MM.1S (cell line): ENCODE data around the gene TMEM167B.

Experiments
- DNase-seq: peaks from one replicate; pipeline ENCODE4 v3.0.0-alpha.2; 2015
- H2AFZ ChIP-seq: fragments of 300-600 bp; sonication (generic); 2 replicates; pipeline ENCODE4 v1.6.0; 2016; ENCODE audit warnings: antibody characterized with exemption, low read length
- H3F3A ChIP-seq: fragments of 300-600 bp; sonication (generic); 2 replicates; pipeline ENCODE4 v1.6.1; 2016; ENCODE audit warnings: mild to moderate bottlenecking, antibody characterized with exemption, low read length, moderate library complexity, mixed read lengths; ENCODE audit not compliant: insufficient read depth
- H3K27ac ChIP-seq: fragments of 300-600 bp; sonication (generic); 2 replicates; pipeline ENCODE4 v1.5.1; 2016; ENCODE audit warnings: mild to moderate bottlenecking, low read length
- H3K27me3 ChIP-seq: fragments of 300-600 bp; sonication (generic); replicated peaks from 2 replicates; pipeline ENCODE4 v1.6.0; 2016; ENCODE audit warnings: low read length; ENCODE audit not compliant: insufficient read depth
- H3K36me3 ChIP-seq: fragments of 300-600 bp; sonication (generic); replicated peaks from 2 replicates; pipeline ENCODE4 v1.6.1; 2016; ENCODE audit warnings: mild to moderate bottlenecking, low read length, mixed read lengths; ENCODE audit not compliant: insufficient read depth
- H3K4me1 ChIP-seq: fragments of 300-600 bp; sonication (generic); 2 replicates; pipeline ENCODE4 v1.6.1; 2016; ENCODE audit warnings: low read length, mixed read lengths
- H3K4me2 ChIP-seq: fragments of 300-600 bp; sonication (generic); 2 replicates; pipeline ENCODE4 v1.6.0; 2016; ENCODE audit warnings: low read depth, low read length
- H3K4me3 ChIP-seq: fragments of 300-600 bp; sonication (generic); 2 replicates; pipeline ENCODE4 v1.5.1; 2016; ENCODE audit warnings: low read length, mixed read lengths
- H3K79me2 ChIP-seq: fragments of 300-600 bp; sonication (generic); 2 replicates; pipeline ENCODE4 v1.6.1; 2016; ENCODE audit warnings: mixed run types, low read length, mixed read lengths
- H3K9ac ChIP-seq: fragments of 300-600 bp; sonication (generic); 2 replicates; pipeline ENCODE4 v1.6.1; 2016; ENCODE audit warnings: low read length, mixed read lengths
- H3K9me2 ChIP-seq: fragments of 300-600 bp; sonication (generic); replicated peaks from 2 replicates; pipeline ENCODE4 v1.6.1; 2016; ENCODE audit warnings: mild to moderate bottlenecking, low read length, mixed read lengths; ENCODE audit not compliant: insufficient read depth
- H3K9me3 ChIP-seq: fragments of 300-600 bp; sonication (generic); replicated peaks from 2 replicates; pipeline ENCODE4 v1.6.1; 2016; ENCODE audit warnings: mild to moderate bottlenecking, low read length, mixed read lengths; ENCODE audit not compliant: insufficient read depth
- H4K20me1 ChIP-seq: fragments of 300-600 bp; sonication (generic); 2 replicates; pipeline ENCODE4 v1.6.1; 2016; ENCODE audit warnings: mild to moderate bottlenecking, low read length, moderate library complexity, mixed read lengths; ENCODE audit not compliant: insufficient read depth
- CTCF ChIP-seq: fragments of 300-600 bp; sonication (generic); IDR thresholded peaks from 2 replicates; pipeline ENCODE4 v1.5.1; 2016; ENCODE audit warnings: antibody characterized with exemption, low read length, mixed read lengths
- EZH2 ChIP-seq: fragments of 300-600 bp; sonication (generic); optimal IDR thresholded peaks from 2 replicates; pipeline ENCODE3; 2017; ENCODE audit warnings: low read depth, mild to moderate bottlenecking, antibody characterized with exemption, low read length, mixed read lengths
- EZH2phosphoT487 ChIP-seq: fragments of 300-600 bp; sonication (generic); IDR thresholded peaks from 2 replicates; pipeline ENCODE4 v1.6.1; 2018; ENCODE audit warnings: antibody characterized with exemption, low read length

TMEM167B gene

GRCh38 chr1:109112056-109112651 lies 21.6 kb downstream of the TMEM167B start:
- no peaks in the 10 kb centered on the region for H3F3A ChIP-seq
- H3K9ac ChIP-seq = peak overlapping the region; percentile 8; the same call in 1 of the 2 replicates
- H3K79me2 ChIP-seq = no peaks in the 10 kb centered on the region
- H3K27me3 ChIP-seq = no peaks in the 10 kb centered on the region; the same call in 1 of the 2 replicates
- TF ChIP-seq EZH2phosphoT487 = no peak
- peak; percentile 34 for TF ChIP-seq CTCF
- TF ChIP-seq EZH2 = no peak
- no peaks in the 10 kb centered on the region for H3K9me3 ChIP-seq
- H3K4me1 ChIP-seq = no peaks in the 10 kb centered on the region
- H3K36me3 ChIP-seq = no peaks in the 10 kb centered on the region
- peak overlapping the region; percentile 84 for H3K4me2 ChIP-seq
- H3K4me3 ChIP-seq = peak overlapping the region; percentile 33; the same call in 1 of the 2 replicates
- H3K27ac ChIP-seq = no peak overlapping the region
- no peaks in the 10 kb centered on the region for H3K9me2 ChIP-seq
- H2AFZ ChIP-seq = peak overlapping the region; percentile 58; the same call in 1 of the 2 replicates
- no peaks in the 10 kb centered on the region for H4K20me1 ChIP-seq
- peak; percentile 17 for DNase-seq

- no peaks in the 10 kb centered on the region for H3F3A ChIP-seq
- no peak overlapping the region for H3K27ac ChIP-seq
- H3K4me1 ChIP-seq = no peaks in the 10 kb centered on the region
- no peaks in the 10 kb centered on the region for H3K79me2 ChIP-seq
- H3K9ac ChIP-seq = peak overlapping the region; percentile 8; the same call in 1 of the 2 replicates
- no peaks in the 10 kb centered on the region for H3K9me2 ChIP-seq
- peak overlapping the region; percentile 84 for H3K4me2 ChIP-seq
- TF ChIP-seq CTCF (peak; percentile 77), EZH2 (no peak), EZH2phosphoT487 (no peak)
- H4K20me1 ChIP-seq = no peaks in the 10 kb centered on the region
- no peaks in the 10 kb centered on the region; the same call in 1 of the 2 replicates for H3K27me3 ChIP-seq
- H3K9me3 ChIP-seq = no peaks in the 10 kb centered on the region
- peak; percentile 61 for DNase-seq
- peak overlapping the region; percentile 58; the same call in 1 of the 2 replicates for H2AFZ ChIP-seq
- no peaks in the 10 kb centered on the region for H3K36me3 ChIP-seq
- peak overlapping the region; percentile 33; the same call in 1 of the 2 replicates for H3K4me3 ChIP-seq
Observed at GRCh38 chr1:109112652-109113285, 22.2 kb downstream of the TMEM167B start.

- Histone ChIP-seq H3K4me3 (0 out of 2 replicates have a peak within 1 kb of the TSS, but pooled peaks have one; percentile 33), H3K9me3 (no peaks in the 10 kb centered on the region), H3K4me1 (no peaks in the 10 kb centered on the region), H4K20me1 (no peaks in the 10 kb centered on the region), H3K27me3 (no peaks in the 10 kb centered on the region; the same call in 1 of the 2 replicates), H3K79me2 (no peaks in the 10 kb centered on the region), H3K9ac (no peak within 1 kb of the TSS), H2AFZ (no peak within 1 kb of the TSS), H3K27ac (no peak within 1 kb of the TSS), H3K4me2 (peak within 1 kb of the TSS; percentile 84), H3K36me3 (no peaks in the 10 kb centered on the region), H3K9me2 (no peaks in the 10 kb centered on the region), H3F3A (no peaks in the 10 kb centered on the region)
- peak; percentile 29 for DNase-seq
- TF ChIP-seq EZH2 (no peak), CTCF (no peak), EZH2phosphoT487 (no peak)
Observed at GRCh38 chr1:109113590-109114341, 23.2 kb downstream of the TMEM167B start, which contains the start of gene ELAPOR1. Gene ELAPOR1 (plus strand): TSS chr1:109114115. CDS start chr1:109114184, 69 bp downstream.
